Effector memory CD4-positive, alpha-beta T cell (primary cell): Measurements from ENCODE around the gene ZNF782.

ENCODE experiments used
- DNase-seq, 3 donors: peaks; one replicate each; pipeline ENCODE4 v3.0.0-alpha.2; 2020
- H3K27ac ChIP-seq: 2 replicates; pipeline ENCODE4 v1.7.0; 2013; ENCODE audit warnings: mild to moderate bottlenecking, low read length, moderate library complexity; ENCODE audit not compliant: insufficient read depth, poor library complexity, severe bottlenecking
- H3K27me3 ChIP-seq: replicated peaks from 2 replicates; pipeline ENCODE4 v1.7.0; 2013; ENCODE audit warnings: mild to moderate bottlenecking, low read length; ENCODE audit not compliant: insufficient read depth, control insufficient read depth, poor library complexity, severe bottlenecking
- H3K36me3 ChIP-seq: 2 replicates; pipeline ENCODE4 v1.7.0; 2013; ENCODE audit warnings: mild to moderate bottlenecking, low read length, moderate library complexity; ENCODE audit not compliant: control insufficient read depth, insufficient read depth
- H3K4me1 ChIP-seq: 2 replicates; pipeline ENCODE4 v1.7.0; 2013; ENCODE audit warnings: low read length, mild to moderate bottlenecking; ENCODE audit not compliant: control insufficient read depth, insufficient read depth, poor library complexity, severe bottlenecking
- H3K4me3 ChIP-seq: 2 replicates; pipeline ENCODE4 v1.7.0; 2013; ENCODE audit warnings: low read length, low read depth, mild to moderate bottlenecking; ENCODE audit not compliant: insufficient read depth, poor library complexity, severe bottlenecking
- H3K9me3 ChIP-seq: 2 replicates; pipeline ENCODE4 v1.7.0; 2013; ENCODE audit warnings: mild to moderate bottlenecking, low read length, moderate library complexity; ENCODE audit not compliant: control insufficient read depth

Gene ZNF782

GRCh38 chr9:96779089-96779488 lies 75.2 kb downstream of the ZNF782 start:
- peaks cover 10% of the 10 kb centered on the region for H3K36me3 ChIP-seq
- no peaks in the 10 kb centered on the region for H3K9me3 ChIP-seq
- H3K4me1 ChIP-seq: peaks cover 10% of the 10 kb centered on the region
- no peak overlapping the region for H3K27ac ChIP-seq
- H3K27me3 ChIP-seq: no peaks in the 10 kb centered on the region
- no peak overlapping the region for H3K4me3 ChIP-seq
- DNase-seq: no peak

GRCh38 chr9:96777426-96777864 lies 76.9 kb downstream of the ZNF782 start:
- peak overlapping the region; percentile 79 for H3K27ac ChIP-seq
- H3K4me1 ChIP-seq: peaks cover 10% of the 10 kb centered on the region
- peak overlapping the region; percentile 63 for H3K4me3 ChIP-seq
- H3K27me3 ChIP-seq: no peaks in the 10 kb centered on the region
- H3K36me3 ChIP-seq: peaks cover 21% of the 10 kb centered on the region
- H3K9me3 ChIP-seq: no peaks in the 10 kb centered on the region
- DNase-seq: no peak

- H3K27ac ChIP-seq: no peak overlapping the region
- no peak for DNase-seq
- H3K4me1 ChIP-seq: no peaks in the 10 kb centered on the region
- H3K27me3 ChIP-seq: no peaks in the 10 kb centered on the region
- peaks cover 35% of the 10 kb centered on the region for H3K9me3 ChIP-seq
- peaks cover 78% of the 10 kb centered on the region for H3K36me3 ChIP-seq
- H3K4me3 ChIP-seq: no peak overlapping the region
These were observed 83.2 kb downstream of the ZNF782 start for GRCh38 chr9:96771124-96771523.

GRCh38 chr9:96769989-96770388 lies 84.3 kb downstream of the ZNF782 start:
- Histone ChIP-seq H3K36me3 (peaks cover 84% of the 10 kb centered on the region), H3K27me3 (no peaks in the 10 kb centered on the region), H3K9me3 (peaks cover 36% of the 10 kb centered on the region), H3K4me1 (no peaks in the 10 kb centered on the region), H3K27ac (no peak overlapping the region), H3K4me3 (no peak overlapping the region)
- no peak for DNase-seq
